K562 (cell line): ENCODE data around the gene ILKAP. TPM values are rescaled to one million over a fixed set of nuclear protein-coding genes. Genes with fewer than 3 reads are reported as not detected.

Experiments used
- EP300 ChIP-seq: IDR thresholded peaks from 2 replicates; pipeline ENCODE4 v1.6.1; 2012; ENCODE audit warnings: low read length, improper control_type of control experiment
- FOXA3 ChIP-seq, 2 experiments: fragments of 450-650 bp in 1 of 2; sonication (generic) in 1 of 2; formaldehyde crosslinking; IDR thresholded peaks in 1 of 2; conservative IDR thresholded peaks in 1 of 2; 2 replicates each; pipeline versions ENCODE4 v1.4.0 to v1.8.0; 2020 to 2022; ENCODE audit warnings: mild to moderate bottlenecking in 2 of 2, missing genetic modification reagents in 1 of 2
- ZNF140 ChIP-seq: fragments of 250-450 bp; sonication (Bioruptor Pico); IDR thresholded peaks from 2 replicates; pipeline ENCODE4 v1.8.0; 2021; ENCODE audit warnings: moderate library complexity, mild to moderate bottlenecking, inconsistent platforms
- polyA plus RNA-seq, 8 experiments: library from polyadenylated mRNA; depleted of rRNA in 4 of 8; stranded (reverse) in 5 of 8; unstranded in 3 of 8; fragments of >200 nt; fragmentation: Nextera tagmentation in 2 of 8; fragmentation: Illumina TruSeq in 1 of 8; extraction: Ambion mirVana in 2 of 8; extraction: Trizol in 1 of 8; gene quantifications; 2 replicates each; pipeline versions ENCODE4 v1.2.1 to v1.2.3, GENCODE V29; 2011 to 2014; ENCODE audit warnings: inconsistent platforms in 1 of 8, missing spikeins in 1 of 8
- total RNA-seq, 7 experiments: library from RNA; depleted of rRNA in 6 of 7; stranded (reverse); fragments of >200 nt in 6 of 7; fragmentation: Illumina TruSeq in 2 of 7; extraction: Trizol in 2 of 7; gene quantifications; 2 replicates each; pipeline versions ENCODE4 v1.2.1 to v1.2.3, GENCODE V29; 2011 to 2021; ENCODE audit warnings: low replicate concordance in 1 of 7
- TF ChIP-seq, protein P1 (sequence below): sonication (generic); formaldehyde crosslinking; IDR thresholded peaks from 2 replicates; pipeline ENCODE4 v1.4.0; 2020; ENCODE audit warnings: mild to moderate bottlenecking, missing genetic modification reagents
- TF ChIP-seq, protein P2 (sequence below): fragments of 450-650 bp; formaldehyde crosslinking; IDR thresholded peaks from 2 replicates; pipeline ENCODE4 v1.4.0; 2020; ENCODE audit warnings: mild to moderate bottlenecking, moderate library complexity

Gene ILKAP
- total and polyA plus RNA-seq, 9 of the 15 experiments (the other 6 are each of a cell fraction or from before 2014, with no cell fraction given) = 3.1 to 43.9 (median 20.7) TPM

DNA sequence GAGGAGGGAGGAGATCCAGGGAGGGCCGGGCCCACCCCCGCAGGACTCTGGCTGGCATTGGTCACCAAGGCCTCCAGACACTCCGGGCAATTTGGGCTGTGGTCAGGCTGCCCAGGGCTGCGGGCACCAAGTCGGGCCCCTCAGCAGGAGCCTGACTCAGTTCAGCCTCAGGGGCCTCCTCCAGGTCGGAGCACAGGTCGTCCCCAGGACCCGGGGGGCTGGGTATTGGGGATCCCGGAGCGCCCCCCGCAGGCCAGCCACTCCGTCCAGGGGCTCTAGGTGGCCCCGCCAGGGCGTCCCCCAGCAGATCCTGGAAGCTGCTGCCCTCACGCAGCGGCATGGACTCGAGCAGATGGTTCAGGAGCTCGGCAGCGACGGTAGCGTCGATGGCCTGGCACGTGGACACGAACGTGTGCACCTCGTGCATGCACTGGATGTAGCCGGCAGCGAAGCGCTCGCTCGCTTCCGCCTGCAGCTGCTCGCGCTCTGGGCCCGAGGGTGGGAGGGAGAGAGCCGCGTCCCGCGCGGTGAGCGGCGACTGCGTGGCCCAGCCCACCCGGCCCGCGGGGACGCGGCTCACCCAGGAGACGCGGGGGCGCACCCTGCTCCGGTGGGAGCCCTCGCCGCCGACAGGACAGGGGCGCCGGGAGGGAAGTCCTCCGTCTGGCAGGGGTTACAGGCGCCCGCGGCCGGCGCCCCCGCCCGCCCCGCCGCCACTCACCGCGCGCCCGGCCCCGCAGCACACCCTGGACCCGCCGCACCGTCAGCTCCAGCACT is 35.5 kb upstream of the ILKAP start (continued):
- TF ChIP-seq FOXA3 (CRISPR knock-in tag; conservative IDR thresholded peaks at IDR 0.05 in 1 of 2, IDR thresholded peaks at IDR 0.05 in 1 of 2) = peak in 1 of 2 experiments; percentile 90; a peak in 2 of 4 replicates
- TF ChIP-seq, protein P1, sequence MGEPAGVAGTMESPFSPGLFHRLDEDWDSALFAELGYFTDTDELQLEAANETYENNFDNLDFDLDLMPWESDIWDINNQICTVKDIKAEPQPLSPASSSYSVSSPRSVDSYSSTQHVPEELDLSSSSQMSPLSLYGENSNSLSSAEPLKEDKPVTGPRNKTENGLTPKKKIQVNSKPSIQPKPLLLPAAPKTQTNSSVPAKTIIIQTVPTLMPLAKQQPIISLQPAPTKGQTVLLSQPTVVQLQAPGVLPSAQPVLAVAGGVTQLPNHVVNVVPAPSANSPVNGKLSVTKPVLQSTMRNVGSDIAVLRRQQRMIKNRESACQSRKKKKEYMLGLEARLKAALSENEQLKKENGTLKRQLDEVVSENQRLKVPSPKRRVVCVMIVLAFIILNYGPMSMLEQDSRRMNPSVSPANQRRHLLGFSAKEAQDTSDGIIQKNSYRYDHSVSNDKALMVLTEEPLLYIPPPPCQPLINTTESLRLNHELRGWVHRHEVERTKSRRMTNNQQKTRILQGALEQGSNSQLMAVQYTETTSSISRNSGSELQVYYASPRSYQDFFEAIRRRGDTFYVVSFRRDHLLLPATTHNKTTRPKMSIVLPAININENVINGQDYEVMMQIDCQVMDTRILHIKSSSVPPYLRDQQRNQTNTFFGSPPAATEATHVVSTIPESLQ (CRISPR knock-in tag) = peak; percentile 99
- no peak for TF ChIP-seq EP300
- TF ChIP-seq, protein P2, sequence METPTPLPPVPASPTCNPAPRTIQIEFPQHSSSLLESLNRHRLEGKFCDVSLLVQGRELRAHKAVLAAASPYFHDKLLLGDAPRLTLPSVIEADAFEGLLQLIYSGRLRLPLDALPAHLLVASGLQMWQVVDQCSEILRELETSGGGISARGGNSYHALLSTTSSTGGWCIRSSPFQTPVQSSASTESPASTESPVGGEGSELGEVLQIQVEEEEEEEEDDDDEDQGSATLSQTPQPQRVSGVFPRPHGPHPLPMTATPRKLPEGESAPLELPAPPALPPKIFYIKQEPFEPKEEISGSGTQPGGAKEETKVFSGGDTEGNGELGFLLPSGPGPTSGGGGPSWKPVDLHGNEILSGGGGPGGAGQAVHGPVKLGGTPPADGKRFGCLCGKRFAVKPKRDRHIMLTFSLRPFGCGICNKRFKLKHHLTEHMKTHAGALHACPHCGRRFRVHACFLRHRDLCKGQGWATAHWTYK (CRISPR knock-in tag) = peak; percentile 69; the same call in 1 of the 2 replicates
- no peak for TF ChIP-seq ZNF140 (CRISPR knock-in tag)
